Liver (tissue), 9 donors: ENCODE data around the gene ANKRD6. TPM values are rescaled to one million over a fixed set of nuclear protein-coding genes. Genes with fewer than 3 reads are reported as not detected.

Experiments
- DNase-seq: peaks from one replicate; pipeline ENCODE4 v3.0.0-alpha.2; 2017; ENCODE audit warnings: low spot score
- H3K27ac ChIP-seq, 2 donors: one replicate each; pipeline ENCODE4 v1.7.0; 2013; ENCODE audit warnings: inconsistent platforms in 2 of 2, low read length in 2 of 2, control low read depth in 1 of 2, low read depth in 1 of 2, mild to moderate bottlenecking in 1 of 2
- H3K27me3 ChIP-seq, 4 donors: one replicate each; pipeline versions ENCODE4 v1.6.1 to v1.7.0; 2013; ENCODE audit warnings: low read length in 3 of 4, inconsistent platforms in 1 of 4, mild to moderate bottlenecking in 1 of 4, moderate library complexity in 1 of 4; ENCODE audit not compliant: control insufficient read depth in 4 of 4, insufficient read depth in 4 of 4
- H3K36me3 ChIP-seq, 4 donors: one replicate each; pipeline versions ENCODE4 v1.6.1 to v1.7.0; 2013; ENCODE audit warnings: low read length in 3 of 4, mild to moderate bottlenecking in 3 of 4, low read depth in 1 of 4, moderate library complexity in 1 of 4; ENCODE audit not compliant: control insufficient read depth in 4 of 4, insufficient read depth in 3 of 4
- H3K4me1 ChIP-seq, 4 donors: one replicate each; pipeline versions ENCODE4 v1.6.1 to v1.7.0; 2013; ENCODE audit warnings: low read length in 3 of 4, mild to moderate bottlenecking in 3 of 4, moderate library complexity in 1 of 4; ENCODE audit not compliant: control insufficient read depth in 4 of 4, insufficient read depth in 4 of 4
- H3K4me3 ChIP-seq, 3 donors: one replicate each; pipeline versions ENCODE4 v1.6.1 to v1.7.0; 2013; ENCODE audit warnings: low read length in 3 of 3, control low read depth in 1 of 3, low read depth in 1 of 3, mild to moderate bottlenecking in 1 of 3
- H3K9ac ChIP-seq, 2 donors: one replicate each; pipeline ENCODE4 v1.7.0; 2013; ENCODE audit warnings: low read length in 2 of 2, mild to moderate bottlenecking in 2 of 2, moderate library complexity in 2 of 2, control low read depth in 1 of 2, low read depth in 1 of 2
- H3K9me3 ChIP-seq, 4 donors: one replicate each; pipeline versions ENCODE4 v1.6.1 to v1.7.0; 2013; ENCODE audit warnings: low read length in 3 of 4; ENCODE audit not compliant: control insufficient read depth in 4 of 4
- CTCF ChIP-seq: fragments of 150-350 bp; IDR thresholded peaks from 2 replicates; pipeline ENCODE4 v1.5.1; 2017; ENCODE audit warnings: improper control_type of control experiment, low read depth, low read length; ENCODE audit not compliant: missing input control
- EGR1 ChIP-seq, 2 donors: IDR thresholded peaks; 2 replicates each; pipeline ENCODE4 v1.6.1; 2016 to 2018; ENCODE audit warnings: antibody characterized with exemption in 2 of 2, low read depth in 2 of 2
- FOXA1 ChIP-seq: IDR thresholded peaks from 2 replicates; pipeline ENCODE4 v1.6.1; 2016; ENCODE audit warnings: antibody characterized with exemption
- FOXA2 ChIP-seq: IDR thresholded peaks from 2 replicates; pipeline ENCODE4 v1.6.1; 2016; ENCODE audit warnings: antibody characterized with exemption
- GABPA ChIP-seq, 2 donors: IDR thresholded peaks in 1 of 2; conservative IDR thresholded peaks in 1 of 2; 2 replicates each; pipeline ENCODE4 v1.6.1; 2016; ENCODE audit warnings: antibody characterized with exemption in 2 of 2, mild to moderate bottlenecking in 1 of 2, moderate library complexity in 1 of 2
- HNF4A ChIP-seq, 2 donors: conservative IDR thresholded peaks; 2 replicates each; pipeline ENCODE4 v1.6.1; 2016; ENCODE audit warnings: antibody characterized with exemption in 2 of 2, mild to moderate bottlenecking in 2 of 2
- HNF4G ChIP-seq: IDR thresholded peaks from 2 replicates; pipeline ENCODE4 v1.6.1; 2016; ENCODE audit warnings: antibody characterized with exemption
- JUND ChIP-seq, 2 donors: IDR thresholded peaks; 2 replicates each; pipeline ENCODE4 v1.6.1; 2016; ENCODE audit warnings: antibody characterized with exemption in 2 of 2
- MAX ChIP-seq: IDR thresholded peaks from 2 replicates; pipeline ENCODE4 v1.6.1; 2016; ENCODE audit warnings: antibody characterized with exemption
- NR2F2 ChIP-seq: IDR thresholded peaks from 2 replicates; pipeline ENCODE4 v1.6.1; 2016; ENCODE audit warnings: antibody characterized with exemption
- RAD21 ChIP-seq, 2 donors: IDR thresholded peaks; 2 replicates each; pipeline ENCODE4 v1.6.1; 2016; ENCODE audit warnings: antibody characterized with exemption in 2 of 2, mild to moderate bottlenecking in 2 of 2
- RXRA ChIP-seq, 2 donors: IDR thresholded peaks; 2 replicates each; pipeline ENCODE4 v1.6.1; 2017 to 2018; ENCODE audit warnings: antibody characterized with exemption in 2 of 2, mild to moderate bottlenecking in 1 of 2
- SP1 ChIP-seq: IDR thresholded peaks from 2 replicates; pipeline ENCODE4 v1.6.1; 2018; ENCODE audit warnings: antibody characterized with exemption, mild to moderate bottlenecking
- TAF1 ChIP-seq: conservative IDR thresholded peaks from 2 replicates; pipeline ENCODE4 v1.6.1; 2016; ENCODE audit warnings: antibody characterized with exemption, mild to moderate bottlenecking
- YY1 ChIP-seq: IDR thresholded peaks from 2 replicates; pipeline ENCODE4 v1.6.1; 2016; ENCODE audit warnings: antibody characterized with exemption, mild to moderate bottlenecking
- ZBTB33 ChIP-seq: IDR thresholded peaks from 2 replicates; pipeline ENCODE4 v1.6.1; 2016; ENCODE audit warnings: antibody characterized with exemption
- WGBS: extraction: QIAGEN DNeasy Blood & Tissue Kit; methylation state at CpG from one replicate; pipeline ENCODE4 v1.1.7; 2013; 5-methylcytosine and 5-hydroxymethylcytosine counted together
- polyA plus RNA-seq, 2 donors: library from polyadenylated mRNA; stranded (reverse) in 1 of 2; unstranded in 1 of 2; fragments of 200-250 nt in 1 of 2; fragments of >200 nt in 1 of 2; fragmentation: Nextera tagmentation in 1 of 2; extraction: Ambion mirVana in 1 of 2; gene quantifications; one replicate each; pipeline versions ENCODE4 v1.2.1 to v1.2.3, GENCODE V29; 2013 to 2015
- total RNA-seq, 2 donors: library from RNA; depleted of rRNA; stranded (reverse); fragments of >200 nt; gene quantifications; one replicate each; pipeline ENCODE4 v1.2.3, GENCODE V29; 2014
- TF ChIP-seq, protein P1 (sequence below): IDR thresholded peaks from 2 replicates; pipeline ENCODE4 v1.6.1; 2016; ENCODE audit warnings: antibody characterized with exemption
- TF ChIP-seq, protein P2 (sequence below): IDR thresholded peaks from 2 replicates; pipeline ENCODE4 v1.6.1; 2016; ENCODE audit warnings: antibody characterized with exemption, mild to moderate bottlenecking
- donor health status: healthy.
- donor health status: healthy.
- donor health status: healthy.
- donor health status: healthy.
- donor health status: healthy.

The ANKRD6 gene
- total and polyA plus RNA-seq, 4 donors, result 2.9 to 9.2 (median 3.8) TPM

GRCh38 chr6:89434954-89435353 lies 2.0 kb downstream of the ANKRD6 start:
- Histone ChIP-seq H3K27ac (no peak overlapping the region), H3K4me1 (peaks cover 2 to 8% (median 4%) of the 10 kb centered on the region in 4 donors), H3K9me3 (no peaks in the 10 kb centered on the region), H3K4me3 (no peak overlapping the region), H3K36me3 (no peaks in the 10 kb centered on the region), H3K9ac (no peak overlapping the region), H3K27me3 (no peaks in the 10 kb centered on the region)
- DNase-seq, result no peak
- WGBS, result 96% methylated on average over 4 of the region's 4 CpGs
- TF ChIP-seq MAX (no peak), TAF1 (no peak)

DNA sequence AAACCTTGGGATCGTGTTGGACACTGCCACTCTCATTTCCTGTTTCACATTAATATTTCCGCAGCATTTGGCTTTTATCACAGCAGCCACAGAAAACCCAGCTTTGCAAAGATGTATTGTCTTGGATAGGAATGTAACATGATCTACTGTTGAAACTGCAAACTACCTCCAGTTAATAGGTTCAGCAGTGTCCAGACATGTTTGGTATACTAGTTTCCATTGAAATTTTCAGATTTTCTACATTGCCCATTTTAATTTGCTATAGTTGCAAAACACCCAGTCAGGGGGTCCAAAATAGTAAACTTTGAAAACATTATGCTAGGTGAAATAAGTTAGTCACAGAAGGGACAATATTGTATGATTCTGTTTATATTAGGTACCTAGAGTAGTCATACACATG lies 3.3 kb downstream of the ANKRD6 start:
- Histone ChIP-seq H3K27ac (no peak overlapping the region), H3K4me3 (no peak overlapping the region), H3K9ac (no peak overlapping the region), H3K27me3 (no peaks in the 10 kb centered on the region), H3K9me3 (no peaks in the 10 kb centered on the region), H3K36me3 (no peaks in the 10 kb centered on the region), H3K4me1 (peaks cover 2 to 8% (median 4%) of the 10 kb centered on the region in 4 donors)
- WGBS, result 60% methylated on average over 2 of the region's 2 CpGs
- TF ChIP-seq YY1 (no peak), MAX (no peak), TAF1 (no peak), HNF4A (conservative IDR thresholded peaks at IDR 0.05) (no peak), GABPA (IDR thresholded peaks at IDR 0.05 in 1 of 2, conservative IDR thresholded peaks at IDR 0.05 in 1 of 2) (no peak), RAD21 (IDR thresholded peaks at IDR 0.05) (no peak), EGR1 (IDR thresholded peaks at IDR 0.05; ENCODE audit: low read depth in 2 of 2) (no peak), SP1 (no peak), RXRA (IDR thresholded peaks at IDR 0.05) (no peak), HNF4G (no peak), JUND (IDR thresholded peaks at IDR 0.05) (no peak), NR2F2 (no peak), CTCF (no peak), FOXA2 (no peak), FOXA1 (no peak), ZBTB33 (no peak)
- TF ChIP-seq, protein P1, sequence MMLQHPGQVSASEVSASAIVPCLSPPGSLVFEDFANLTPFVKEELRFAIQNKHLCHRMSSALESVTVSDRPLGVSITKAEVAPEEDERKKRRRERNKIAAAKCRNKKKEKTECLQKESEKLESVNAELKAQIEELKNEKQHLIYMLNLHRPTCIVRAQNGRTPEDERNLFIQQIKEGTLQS, result no peak
- TF ChIP-seq, protein P2, sequence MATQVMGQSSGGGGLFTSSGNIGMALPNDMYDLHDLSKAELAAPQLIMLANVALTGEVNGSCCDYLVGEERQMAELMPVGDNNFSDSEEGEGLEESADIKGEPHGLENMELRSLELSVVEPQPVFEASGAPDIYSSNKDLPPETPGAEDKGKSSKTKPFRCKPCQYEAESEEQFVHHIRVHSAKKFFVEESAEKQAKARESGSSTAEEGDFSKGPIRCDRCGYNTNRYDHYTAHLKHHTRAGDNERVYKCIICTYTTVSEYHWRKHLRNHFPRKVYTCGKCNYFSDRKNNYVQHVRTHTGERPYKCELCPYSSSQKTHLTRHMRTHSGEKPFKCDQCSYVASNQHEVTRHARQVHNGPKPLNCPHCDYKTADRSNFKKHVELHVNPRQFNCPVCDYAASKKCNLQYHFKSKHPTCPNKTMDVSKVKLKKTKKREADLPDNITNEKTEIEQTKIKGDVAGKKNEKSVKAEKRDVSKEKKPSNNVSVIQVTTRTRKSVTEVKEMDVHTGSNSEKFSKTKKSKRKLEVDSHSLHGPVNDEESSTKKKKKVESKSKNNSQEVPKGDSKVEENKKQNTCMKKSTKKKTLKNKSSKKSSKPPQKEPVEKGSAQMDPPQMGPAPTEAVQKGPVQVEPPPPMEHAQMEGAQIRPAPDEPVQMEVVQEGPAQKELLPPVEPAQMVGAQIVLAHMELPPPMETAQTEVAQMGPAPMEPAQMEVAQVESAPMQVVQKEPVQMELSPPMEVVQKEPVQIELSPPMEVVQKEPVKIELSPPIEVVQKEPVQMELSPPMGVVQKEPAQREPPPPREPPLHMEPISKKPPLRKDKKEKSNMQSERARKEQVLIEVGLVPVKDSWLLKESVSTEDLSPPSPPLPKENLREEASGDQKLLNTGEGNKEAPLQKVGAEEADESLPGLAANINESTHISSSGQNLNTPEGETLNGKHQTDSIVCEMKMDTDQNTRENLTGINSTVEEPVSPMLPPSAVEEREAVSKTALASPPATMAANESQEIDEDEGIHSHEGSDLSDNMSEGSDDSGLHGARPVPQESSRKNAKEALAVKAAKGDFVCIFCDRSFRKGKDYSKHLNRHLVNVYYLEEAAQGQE, result no peak
- no peak for DNase-seq
